GM21390 (cell line): ENCODE data around the gene CRMP1.

Source experiments
- ATAC-seq: cut with Tn5 transposase; IDR thresholded peaks from one replicate; pipeline ENCODE4 v1.9.1; 2021; ENCODE audit not compliant: unreplicated experiment

CRMP1 gene

GRCh38 chr4:5774416-5775036 lies 118.4 kb downstream of the CRMP1 start:
- ATAC-seq: no peak

GRCh38 chr4:5773271-5773555 lies 119.7 kb downstream of the CRMP1 start:
- no peak for ATAC-seq

GRCh38 chr4:5772528-5773270 lies 120.2 kb downstream of the CRMP1 start:
- no peak for ATAC-seq
